MG63 (cell line): ENCODE results near the gene FGF12. TPM values are rescaled to one million over a fixed set of nuclear protein-coding genes. Genes with fewer than 3 reads are reported as not detected.
A peak's percentile ranks its signal among the peaks of the same experiment; 100 is the strongest.

Source experiments
- DNase-seq: peaks from one replicate; pipeline ENCODE4 v3.0.0-alpha.2; 2020
- H3K27me3 ChIP-seq: fragments of 250-450 bp; sonication (Bioruptor Pico); 2 replicates; pipeline ENCODE4 v1.5.1; 2020; ENCODE audit warnings: mild to moderate bottlenecking, moderate library complexity
- H3K36me3 ChIP-seq: fragments of 250-450 bp; sonication (Bioruptor Pico); 2 replicates; pipeline ENCODE4 v1.5.1; 2020; ENCODE audit warnings: mild to moderate bottlenecking, moderate library complexity
- H3K4me3 ChIP-seq: fragments of 250-450 bp; sonication (Bioruptor Pico); 2 replicates; pipeline ENCODE4 v1.5.1; 2020; ENCODE audit warnings: mild to moderate bottlenecking, moderate library complexity
- H3K9me3 ChIP-seq: fragments of 250-450 bp; sonication (Bioruptor Pico); 2 replicates; pipeline ENCODE4 v1.5.1; 2020; ENCODE audit warnings: mild to moderate bottlenecking, moderate library complexity
- total RNA-seq: library from RNA; depleted of rRNA; stranded (reverse); fragments of >200 nt; shearing (Covaris generic); gene quantifications from 2 replicates; pipeline ENCODE4 v1.2.3, GENCODE V29; 2014; ENCODE audit warnings: low replicate concordance

FGF12 gene
- total RNA-seq, 1 experiment from 2014 or later = 0.03 TPM

DNA sequence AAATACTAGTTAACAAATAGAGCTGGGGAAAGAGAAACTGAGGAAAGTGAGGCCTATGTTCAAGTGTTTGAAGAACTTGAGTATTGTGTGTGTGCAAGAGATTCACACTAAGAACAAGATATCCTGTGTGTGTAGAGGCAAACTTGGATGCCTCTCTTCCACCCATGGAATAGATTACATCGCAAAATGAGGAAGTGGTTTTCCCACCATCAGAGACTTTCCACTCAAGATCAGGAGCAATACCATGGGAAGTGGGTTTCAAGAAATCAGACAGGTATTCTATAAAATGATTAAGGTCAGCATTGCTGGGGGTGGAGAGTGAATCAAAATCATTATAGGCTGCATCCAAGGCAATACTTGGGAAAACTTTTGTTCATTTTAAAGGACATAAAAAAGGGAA lies 308.0 kb downstream of the FGF12 start:
- Histone ChIP-seq H3K36me3 (no peaks in the 10 kb centered on the region), H3K4me3 (no peak overlapping the region), H3K9me3 (no peaks in the 10 kb centered on the region), H3K27me3 (no peaks in the 10 kb centered on the region)
- no peak for DNase-seq

DNA sequence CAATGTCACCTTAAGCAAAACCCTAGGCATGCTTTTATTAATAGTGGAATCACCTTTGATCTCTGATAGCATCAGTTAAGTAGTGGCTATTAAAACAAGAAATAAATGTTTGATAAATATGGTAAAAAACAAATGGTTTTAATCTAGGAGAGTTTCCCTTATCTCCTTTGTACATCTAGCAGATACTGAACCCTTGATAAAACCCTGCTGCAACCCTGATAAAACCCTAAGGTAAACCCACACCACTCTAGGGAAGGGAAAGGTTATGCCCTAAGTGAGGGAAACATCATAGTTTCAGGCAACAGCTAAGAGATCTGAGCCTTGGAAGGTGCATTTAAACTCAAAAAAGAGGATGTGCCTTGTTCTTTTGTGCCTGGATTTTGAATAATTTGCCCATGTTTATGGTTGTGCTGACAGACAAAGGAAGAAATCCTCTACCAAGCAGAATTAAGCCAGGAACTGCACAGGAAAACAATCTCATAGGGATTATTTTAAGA lies 309.7 kb downstream of the FGF12 start:
- Histone ChIP-seq H3K9me3 (no peaks in the 10 kb centered on the region), H3K27me3 (no peaks in the 10 kb centered on the region), H3K36me3 (no peaks in the 10 kb centered on the region), H3K4me3 (no peak overlapping the region)
- DNase-seq = no peak

DNA sequence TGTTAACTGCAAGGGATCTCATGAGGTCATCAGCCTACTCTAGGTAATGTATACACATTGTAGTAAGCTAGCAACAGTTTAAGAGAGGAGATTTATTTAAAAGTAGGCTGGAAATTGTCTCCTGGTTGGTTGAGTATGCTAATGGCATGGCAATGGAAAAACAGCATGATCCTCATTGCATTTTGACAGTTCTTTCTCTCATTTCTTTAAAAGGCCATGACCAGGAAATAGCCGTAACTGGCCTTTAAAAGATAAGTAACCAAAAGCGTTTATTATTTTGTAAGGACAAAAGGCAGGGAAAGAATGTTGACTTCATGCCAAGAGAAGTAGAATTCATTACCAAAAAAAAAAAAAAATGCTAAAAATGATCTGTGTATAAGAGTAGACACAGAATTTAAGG lies 310.3 kb downstream of the FGF12 start:
- H3K27me3 ChIP-seq = no peaks in the 10 kb centered on the region
- no peak overlapping the region for H3K4me3 ChIP-seq
- H3K36me3 ChIP-seq = no peaks in the 10 kb centered on the region
- H3K9me3 ChIP-seq = no peaks in the 10 kb centered on the region
- DNase-seq = no peak

DNA sequence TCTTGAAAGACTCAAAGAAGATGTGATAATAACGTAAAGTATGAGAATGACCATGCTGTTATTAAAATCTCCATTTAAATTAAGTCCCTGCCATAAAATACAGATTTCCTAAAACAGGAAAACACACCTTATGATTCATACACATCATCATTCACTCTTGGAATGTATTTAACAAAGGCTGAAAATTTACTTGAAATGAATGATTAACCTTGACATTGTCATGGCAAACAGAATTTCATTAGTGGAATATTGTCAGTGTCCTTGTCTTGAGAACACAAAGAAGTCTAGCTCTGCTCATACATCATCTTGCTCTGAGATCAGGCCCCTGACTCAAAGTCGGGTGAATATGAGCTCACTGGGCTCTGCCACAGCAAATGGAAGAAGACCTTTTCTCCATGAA lies 313.9 kb downstream of the FGF12 start:
- Histone ChIP-seq H3K27me3 (peaks cover 25% of the 10 kb centered on the region), H3K4me3 (no peak overlapping the region), H3K36me3 (no peaks in the 10 kb centered on the region), H3K9me3 (no peaks in the 10 kb centered on the region)
- no peak for DNase-seq

DNA sequence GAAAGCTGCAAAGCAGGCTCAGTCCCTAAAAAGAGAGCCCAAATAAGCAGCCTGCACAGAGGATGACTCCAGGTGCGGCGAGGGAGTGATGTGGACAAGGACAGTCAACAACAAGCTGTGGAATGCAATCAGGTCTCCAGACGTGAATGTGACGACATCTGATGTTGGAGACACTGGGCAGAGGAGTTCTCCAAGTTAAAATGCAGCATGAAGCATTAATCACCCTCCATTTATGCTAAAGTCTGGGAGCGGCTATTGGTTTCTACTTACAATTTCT lies 316.7 kb downstream of the FGF12 start:
- no peak for DNase-seq
- no peaks in the 10 kb centered on the region for H3K9me3 ChIP-seq
- no peak overlapping the region for H3K4me3 ChIP-seq
- no peaks in the 10 kb centered on the region for H3K36me3 ChIP-seq
- H3K27me3 ChIP-seq = peaks cover 45% of the 10 kb centered on the region

DNA sequence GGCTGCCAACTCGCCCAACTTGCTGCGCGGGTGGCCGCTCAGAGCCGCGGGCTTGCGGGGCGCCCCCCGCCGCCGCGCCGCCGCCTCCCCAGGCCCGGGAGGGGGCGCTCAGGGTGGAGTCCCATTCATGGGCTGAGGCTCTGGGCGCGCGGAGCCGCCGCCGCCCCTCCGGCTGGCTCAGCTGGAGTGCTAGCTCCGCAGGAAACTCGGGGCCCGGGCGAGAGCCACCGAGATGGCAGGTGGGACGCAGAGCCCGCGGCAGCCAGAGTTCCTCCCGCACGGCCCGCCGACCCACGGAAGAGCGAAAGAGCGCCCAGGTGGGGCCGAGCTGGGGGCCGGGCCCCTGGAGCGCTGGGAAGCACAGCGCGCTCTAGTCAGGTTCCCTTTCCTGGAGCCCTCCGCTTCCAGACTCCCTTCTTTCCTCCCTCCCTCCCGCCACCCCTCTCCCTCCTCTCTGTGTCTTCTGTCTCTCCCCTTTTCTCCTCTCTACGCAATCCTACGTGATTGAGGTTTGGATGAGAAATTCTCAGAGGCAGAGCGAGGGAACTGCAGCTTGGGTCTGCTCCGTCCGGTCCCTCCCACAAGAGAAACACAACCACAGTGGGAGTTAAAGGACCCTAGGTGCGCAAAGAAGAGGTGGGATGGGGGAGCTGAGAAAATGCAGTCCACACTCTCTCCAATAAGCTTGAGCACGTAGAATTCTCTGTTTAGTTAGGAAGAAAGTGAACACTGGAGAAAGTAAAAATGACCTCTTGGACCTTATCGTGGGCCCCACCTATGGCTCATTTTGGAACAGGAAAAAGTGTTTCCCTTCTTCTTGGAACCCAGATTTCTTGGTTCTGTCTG lies 317.3 kb downstream of the FGF12 start:
- H3K4me3 ChIP-seq = peak overlapping the region; percentile 55; the same call in 1 of the 2 replicates

DNA sequence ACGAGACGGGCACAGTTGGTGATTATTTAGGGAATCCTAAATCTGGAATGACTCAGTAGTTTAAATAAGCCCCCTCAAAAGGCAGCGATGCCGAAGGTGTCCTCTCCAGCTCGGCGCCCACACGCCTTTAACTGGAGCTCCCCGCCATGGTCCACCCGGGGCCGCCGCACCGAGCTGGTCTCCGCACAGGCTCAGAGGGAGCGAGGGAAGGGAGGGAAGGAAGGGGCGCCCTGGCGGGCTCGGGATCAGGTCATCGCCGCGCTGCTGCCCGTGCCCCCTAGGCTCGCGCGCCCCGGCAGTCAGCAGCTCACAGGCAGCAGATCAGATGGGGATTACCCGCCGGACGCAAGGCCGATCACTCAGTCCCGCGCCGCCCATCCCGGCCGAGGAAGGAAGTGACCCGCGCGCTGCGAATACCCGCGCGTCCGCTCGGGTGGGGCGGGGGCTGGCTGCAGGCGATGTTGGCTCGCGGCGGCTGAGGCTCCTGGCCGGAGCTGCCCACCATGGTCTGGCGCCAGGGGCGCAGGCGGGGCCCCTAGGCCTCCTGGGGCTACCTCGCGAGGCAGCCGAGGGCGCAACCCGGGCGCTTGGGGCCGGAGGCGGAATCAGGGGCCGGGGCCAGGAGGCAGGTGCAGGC lies 318.0 kb downstream of the FGF12 start:
- H3K36me3 ChIP-seq = no peaks in the 10 kb centered on the region
- peak; percentile 63 for DNase-seq
- peaks cover 50% of the 10 kb centered on the region for H3K27me3 ChIP-seq
- H3K4me3 ChIP-seq = peak overlapping the region; percentile 55
- no peaks in the 10 kb centered on the region for H3K9me3 ChIP-seq

More for the DNA sequence above, 317.3 kb downstream of the FGF12 start:
- Histone ChIP-seq H3K36me3 (no peaks in the 10 kb centered on the region), H3K27me3 (peaks cover 46% of the 10 kb centered on the region), H3K9me3 (no peaks in the 10 kb centered on the region)
- no peak for DNase-seq

DNA sequence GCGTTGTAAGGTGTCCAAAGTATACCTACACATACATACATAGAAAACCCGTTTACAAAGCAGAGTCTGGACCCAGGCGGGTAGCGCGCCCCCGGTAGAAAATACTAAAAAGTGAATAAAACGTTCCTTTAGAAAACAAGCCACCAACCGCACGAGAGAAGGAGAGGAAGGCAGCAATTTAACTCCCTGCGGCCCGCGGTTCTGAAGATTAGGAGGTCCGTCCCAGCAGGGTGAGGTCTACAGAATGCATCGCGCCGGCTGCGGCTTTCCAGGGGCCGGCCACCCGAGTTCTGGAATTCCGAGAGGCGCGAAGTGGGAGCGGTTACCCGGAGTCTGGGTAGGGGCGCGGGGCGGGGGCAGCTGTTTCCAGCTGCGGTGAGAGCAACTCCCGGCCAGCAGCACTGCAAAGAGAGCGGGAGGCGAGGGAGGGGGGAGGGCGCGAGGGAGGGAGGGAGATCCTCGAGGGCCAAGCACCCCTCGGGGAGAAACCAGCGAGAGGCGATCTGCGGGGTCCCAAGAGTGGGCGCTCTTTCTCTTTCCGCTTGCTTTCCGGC lies 318.6 kb downstream of the FGF12 start:
- Histone ChIP-seq H3K36me3 (no peaks in the 10 kb centered on the region), H3K4me3 (peak overlapping the region; percentile 55), H3K27me3 (peaks cover 50% of the 10 kb centered on the region), H3K9me3 (no peaks in the 10 kb centered on the region)
- peak; percentile 22 for DNase-seq

DNA sequence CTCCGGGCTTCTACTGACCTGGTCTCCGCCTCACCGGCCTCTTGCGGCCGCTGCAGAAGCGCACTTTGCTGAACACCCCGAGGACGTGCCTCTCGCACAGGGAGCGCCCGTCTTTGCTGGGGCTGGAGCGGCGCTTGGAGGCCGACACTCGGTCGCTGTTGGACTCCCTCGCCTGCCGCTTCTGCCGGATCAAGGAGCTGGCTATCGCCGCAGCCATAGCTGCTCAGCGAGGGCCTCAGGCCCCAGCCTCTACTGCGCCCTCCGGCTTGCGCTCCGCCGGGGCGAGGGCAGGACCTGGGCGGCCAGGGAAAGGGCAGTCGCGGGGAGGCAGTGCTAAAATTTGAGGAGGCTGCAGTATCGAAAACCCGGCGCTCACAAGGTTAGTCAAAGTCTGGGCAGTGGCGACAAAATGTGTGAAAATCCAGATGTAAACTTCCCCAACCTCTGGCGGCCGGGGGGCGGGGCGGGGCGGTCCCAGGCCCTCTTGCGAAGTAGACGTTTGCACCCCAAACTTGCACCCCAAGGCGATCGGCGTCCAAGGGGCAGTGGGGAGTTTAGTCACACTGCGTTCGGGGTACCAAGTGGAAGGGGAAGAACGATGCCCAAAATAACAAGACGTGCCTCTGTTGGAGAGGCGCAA lies 319.2 kb downstream of the FGF12 start:
- peaks cover 50% of the 10 kb centered on the region for H3K27me3 ChIP-seq
- peak overlapping the region; percentile 55 for H3K4me3 ChIP-seq
- no peaks in the 10 kb centered on the region for H3K36me3 ChIP-seq
- no peak for DNase-seq
- H3K9me3 ChIP-seq = no peaks in the 10 kb centered on the region

DNA sequence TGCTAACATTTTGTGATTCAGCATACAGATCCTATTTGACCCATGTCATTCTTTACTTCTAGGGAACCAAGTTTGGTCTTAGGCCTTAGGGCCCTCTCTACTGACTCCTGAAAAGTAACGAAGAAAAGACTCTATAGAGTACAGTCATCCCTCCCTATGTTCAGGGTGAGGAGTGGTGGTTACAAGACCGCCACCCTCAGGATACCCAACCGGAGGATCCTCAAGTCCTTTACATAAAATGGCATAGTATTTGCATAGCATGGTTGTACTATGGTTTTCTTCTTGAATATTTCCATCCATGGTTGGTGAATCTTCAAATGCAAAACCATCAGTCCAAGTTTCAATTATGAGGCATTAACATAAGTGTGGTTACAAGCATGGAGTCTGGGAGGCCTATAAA lies 327.6 kb downstream of the FGF12 start:
- no peaks in the 10 kb centered on the region for H3K9me3 ChIP-seq
- H3K36me3 ChIP-seq = no peaks in the 10 kb centered on the region
- H3K27me3 ChIP-seq = peaks cover 1% of the 10 kb centered on the region; the same call in 1 of the 2 replicates
- H3K4me3 ChIP-seq = no peak overlapping the region
- no peak for DNase-seq

DNA sequence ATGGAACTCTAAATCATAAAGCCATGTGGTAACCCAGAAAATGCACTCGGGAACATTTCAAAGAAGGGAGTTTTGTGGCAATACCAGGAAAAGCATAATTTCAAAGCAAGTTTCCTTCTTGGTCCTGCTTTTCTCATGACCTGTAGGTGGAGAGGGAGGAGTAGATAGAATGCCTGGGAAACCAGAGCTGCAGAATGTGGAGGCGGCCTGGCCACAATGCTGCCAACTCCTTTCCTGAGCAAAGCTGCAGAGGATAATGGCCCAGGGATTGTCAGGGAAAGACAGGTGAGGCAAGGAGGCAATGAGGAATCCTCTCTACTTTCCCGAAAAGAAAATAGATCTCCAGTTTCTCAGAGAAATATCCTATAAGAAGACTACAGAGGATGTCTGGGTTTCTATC lies 330.3 kb downstream of the FGF12 start:
- Histone ChIP-seq H3K4me3 (no peak overlapping the region), H3K36me3 (no peaks in the 10 kb centered on the region)
- DNase-seq = no peak

DNA sequence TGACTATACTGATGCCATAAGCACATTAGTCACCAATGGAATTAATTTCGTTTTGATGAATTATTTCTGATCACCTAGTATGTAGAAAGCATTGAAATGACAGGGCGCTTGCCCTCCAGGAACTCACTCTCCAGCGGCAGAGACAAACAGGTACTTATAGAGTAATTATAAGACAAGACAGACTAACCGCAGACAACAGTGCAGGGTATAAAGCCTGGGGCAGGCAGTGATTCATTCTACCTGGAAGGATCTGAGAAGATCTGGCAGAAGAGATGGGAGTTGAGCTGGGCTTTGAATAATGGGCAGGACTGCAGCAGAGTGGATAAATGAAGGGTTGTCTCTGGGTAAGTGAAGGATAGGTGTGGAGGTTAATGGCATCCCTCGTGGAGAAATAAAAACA lies 331.8 kb downstream of the FGF12 start:
- Histone ChIP-seq H3K9me3 (no peaks in the 10 kb centered on the region), H3K36me3 (no peaks in the 10 kb centered on the region), H3K4me3 (no peak overlapping the region), H3K27me3 (peaks cover 2% of the 10 kb centered on the region)
- DNase-seq = no peak

More for the DNA sequence above, 330.3 kb downstream of the FGF12 start:
- H3K27me3 ChIP-seq = peaks cover 2% of the 10 kb centered on the region
- H3K9me3 ChIP-seq = no peaks in the 10 kb centered on the region

DNA sequence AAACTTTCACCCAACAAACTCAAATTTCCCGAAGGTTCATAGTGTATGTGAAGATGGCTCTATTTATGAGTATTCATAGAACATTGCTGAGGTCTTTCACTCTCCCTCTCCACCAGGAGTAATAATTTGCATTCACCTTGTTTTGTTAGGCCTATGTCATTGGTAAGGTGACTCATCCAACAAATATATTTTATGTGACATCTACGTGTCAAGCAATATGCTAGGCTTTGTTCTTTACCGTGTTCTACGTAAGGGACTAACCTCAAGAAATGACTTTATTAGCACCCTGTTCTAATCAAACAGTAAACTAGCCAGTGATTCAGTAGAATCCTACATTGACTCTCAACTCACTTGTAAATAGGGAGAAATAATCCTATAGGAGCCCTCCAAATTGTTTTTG lies 334.4 kb downstream of the FGF12 start:
- peaks cover 2% of the 10 kb centered on the region for H3K27me3 ChIP-seq
- no peaks in the 10 kb centered on the region for H3K9me3 ChIP-seq
- DNase-seq = no peak
- H3K4me3 ChIP-seq = no peak overlapping the region
- H3K36me3 ChIP-seq = no peaks in the 10 kb centered on the region

DNA sequence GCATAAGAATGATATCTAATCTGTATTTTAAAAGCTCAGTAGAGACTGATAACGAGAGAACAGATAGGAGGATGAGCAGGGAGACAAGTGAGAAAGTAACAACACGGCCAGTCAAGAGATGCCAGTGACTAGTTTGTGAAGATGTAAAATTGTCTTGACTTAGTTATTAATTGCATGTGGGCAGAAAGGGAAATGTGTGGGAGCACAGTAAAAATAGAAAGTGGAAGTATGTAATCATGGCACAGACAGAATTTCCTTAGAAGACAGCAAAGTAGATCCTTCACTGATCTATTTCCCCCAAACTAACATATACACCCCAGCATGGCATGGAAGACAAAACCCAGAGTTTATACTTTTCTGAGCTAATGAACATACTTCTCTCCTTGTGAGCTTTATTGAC lies 344.5 kb downstream of the FGF12 start:
- H3K4me3 ChIP-seq = no peak overlapping the region
- DNase-seq = no peak

DNA sequence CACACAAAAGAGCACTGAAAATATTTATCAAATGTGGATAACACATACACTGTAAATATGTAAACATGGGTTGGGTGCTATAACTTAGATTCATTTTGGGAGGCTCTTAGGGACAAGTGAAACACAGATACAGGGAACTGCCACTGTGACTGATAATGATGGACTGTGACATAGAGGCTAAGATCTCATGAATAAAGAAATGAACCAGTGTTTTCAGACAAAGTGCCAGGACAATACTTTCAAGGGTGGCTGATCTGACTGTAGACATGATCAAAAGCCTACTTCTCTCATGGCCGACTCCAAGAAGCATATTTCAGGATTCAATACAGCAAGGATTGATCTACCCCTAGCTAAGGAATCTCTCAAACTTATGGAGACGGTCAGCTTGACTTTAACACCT lies 353.8 kb downstream of the FGF12 start:
- Histone ChIP-seq H3K4me3 (no peak overlapping the region), H3K27me3 (peaks cover 18% of the 10 kb centered on the region), H3K36me3 (no peaks in the 10 kb centered on the region), H3K9me3 (no peaks in the 10 kb centered on the region)
- no peak for DNase-seq

More for the DNA sequence above, 344.5 kb downstream of the FGF12 start:
- H3K27me3 ChIP-seq = peaks cover 9% of the 10 kb centered on the region; the same call in 1 of the 2 replicates
- H3K36me3 ChIP-seq = no peaks in the 10 kb centered on the region
- no peaks in the 10 kb centered on the region for H3K9me3 ChIP-seq

DNA sequence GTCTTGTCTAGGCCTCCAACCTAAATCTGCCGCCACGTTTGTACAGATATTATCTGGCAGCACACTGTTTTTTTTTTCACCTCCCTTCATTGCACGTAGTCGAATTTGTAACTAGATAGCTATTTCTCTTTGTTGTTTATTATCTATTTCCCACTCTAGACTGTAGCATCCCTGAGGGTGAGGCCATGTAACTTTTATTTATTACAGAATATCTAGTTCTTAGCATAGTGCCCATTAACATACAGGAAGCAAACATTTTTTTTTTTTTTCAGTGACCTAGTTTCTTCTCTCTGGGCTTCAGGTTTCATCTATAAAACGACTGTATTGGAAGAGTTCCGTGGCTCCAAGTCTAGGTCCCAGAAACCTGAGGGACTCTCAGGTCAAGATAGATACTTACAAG lies 354.3 kb downstream of the FGF12 start:
- no peak for DNase-seq
- H3K27me3 ChIP-seq = peaks cover 18% of the 10 kb centered on the region
- H3K36me3 ChIP-seq = no peaks in the 10 kb centered on the region
- no peak overlapping the region for H3K4me3 ChIP-seq
- no peaks in the 10 kb centered on the region for H3K9me3 ChIP-seq

DNA sequence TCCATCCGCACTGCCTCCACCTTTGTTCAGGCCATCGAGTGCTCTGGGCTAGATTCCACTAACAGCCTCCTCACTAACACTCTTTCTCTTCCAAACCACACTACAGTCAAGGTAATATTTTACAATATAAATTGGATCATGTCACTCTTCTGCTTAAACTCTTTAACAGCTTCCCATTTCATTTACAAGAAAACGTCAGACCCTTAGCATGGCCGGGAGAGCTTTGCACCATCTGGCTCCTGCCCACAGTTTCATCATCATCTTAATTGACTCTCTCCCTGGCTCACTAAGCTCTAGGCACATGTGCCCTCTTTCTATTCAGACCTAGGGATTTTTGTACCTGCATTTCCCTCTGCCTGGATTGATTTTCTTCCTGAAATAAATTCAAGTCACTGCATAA lies 354.7 kb downstream of the FGF12 start:
- H3K4me3 ChIP-seq = no peak overlapping the region
- no peak for DNase-seq

More for the DNA sequence above, 354.7 kb downstream of the FGF12 start:
- Histone ChIP-seq H3K36me3 (no peaks in the 10 kb centered on the region), H3K27me3 (peaks cover 20% of the 10 kb centered on the region), H3K9me3 (no peaks in the 10 kb centered on the region)
